ENCODE measurements around the gene NR2C2.

Gene NR2C2

DNA sequence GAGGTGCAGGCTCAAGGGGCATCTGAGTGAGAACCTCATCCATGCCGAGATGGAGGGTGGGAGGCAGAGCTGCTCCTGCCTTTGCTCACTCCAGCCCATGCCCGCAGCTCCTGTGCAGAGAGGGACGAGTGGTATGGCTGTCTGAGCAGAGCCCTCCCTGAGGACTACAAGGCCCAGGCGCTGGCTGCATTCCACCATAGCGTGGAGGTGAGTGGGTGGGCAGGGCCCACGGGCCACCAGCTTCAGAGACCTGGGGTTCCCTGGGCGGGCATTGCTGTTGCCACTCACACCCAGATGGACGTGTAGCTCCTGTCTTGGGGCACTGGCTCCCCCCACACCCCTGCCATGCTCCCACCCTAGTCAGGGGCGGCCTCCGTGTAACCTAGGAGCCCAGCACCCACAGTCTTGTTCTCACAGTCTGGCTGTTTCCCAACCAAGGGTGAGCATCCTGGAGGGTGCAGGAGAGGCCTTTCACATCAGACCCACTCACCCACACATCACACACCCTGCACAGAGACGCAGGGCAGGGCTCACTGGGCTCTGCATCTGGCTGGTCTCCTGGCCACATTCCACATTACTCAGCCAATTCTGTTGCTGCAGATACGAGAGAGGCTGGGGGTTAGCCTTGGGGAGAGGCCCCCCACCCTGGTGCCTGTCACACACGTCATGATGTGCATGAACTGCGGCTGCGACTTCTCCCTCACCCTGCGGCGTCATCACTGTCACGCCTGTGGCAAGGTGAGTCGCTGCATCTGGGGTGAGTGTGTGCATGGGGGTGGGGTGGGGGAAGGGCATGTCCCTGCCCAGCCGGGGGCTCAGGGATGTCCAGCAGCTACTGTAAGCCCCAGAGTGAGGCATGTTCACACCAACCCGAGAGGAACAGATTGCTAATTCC, 25.3 kb upstream of the NR2C2 start:
- no peak for FAIRE-seq

DNA sequence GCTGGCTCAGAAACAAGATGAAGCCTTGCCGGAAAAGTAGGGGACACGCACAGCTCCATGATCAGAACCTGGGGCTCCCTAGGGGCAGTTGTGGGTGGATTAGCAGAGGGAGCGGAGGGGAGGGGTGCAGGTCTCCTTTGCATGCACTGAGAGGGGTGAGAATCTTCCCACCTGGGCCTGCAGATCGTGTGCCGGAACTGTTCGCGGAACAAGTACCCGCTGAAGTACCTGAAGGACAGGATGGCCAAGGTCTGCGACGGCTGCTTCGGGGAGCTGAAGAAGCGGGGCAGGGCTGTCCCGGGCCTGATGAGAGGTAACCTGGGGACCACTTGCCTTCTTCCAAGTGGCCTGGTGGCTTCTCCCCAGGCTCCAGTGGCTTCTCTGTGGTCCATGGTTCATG, 24.5 kb upstream of the NR2C2 start:
- FAIRE-seq, result no peak

DNA sequence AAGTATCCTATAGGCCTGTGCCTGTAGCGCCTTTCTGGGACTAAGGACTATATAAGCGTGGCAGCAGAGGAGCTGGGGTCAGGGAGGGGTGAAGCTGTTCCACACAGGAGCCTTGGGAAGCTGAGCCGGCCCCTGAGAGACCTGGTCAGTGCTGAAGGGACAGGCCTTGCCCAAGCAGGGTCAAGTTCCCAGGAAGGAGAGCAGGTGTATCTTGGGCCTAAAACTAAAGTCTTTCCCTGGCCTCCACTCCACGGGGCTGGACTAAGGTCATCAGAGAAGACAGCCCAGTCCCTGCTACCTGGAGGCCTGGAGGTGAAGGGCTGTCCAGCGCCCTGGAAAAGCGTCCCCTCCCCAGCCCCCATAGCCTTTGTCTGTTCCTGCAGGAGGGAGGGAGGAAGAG, 23.9 kb upstream of the NR2C2 start:
- FAIRE-seq, result no peak

DNA sequence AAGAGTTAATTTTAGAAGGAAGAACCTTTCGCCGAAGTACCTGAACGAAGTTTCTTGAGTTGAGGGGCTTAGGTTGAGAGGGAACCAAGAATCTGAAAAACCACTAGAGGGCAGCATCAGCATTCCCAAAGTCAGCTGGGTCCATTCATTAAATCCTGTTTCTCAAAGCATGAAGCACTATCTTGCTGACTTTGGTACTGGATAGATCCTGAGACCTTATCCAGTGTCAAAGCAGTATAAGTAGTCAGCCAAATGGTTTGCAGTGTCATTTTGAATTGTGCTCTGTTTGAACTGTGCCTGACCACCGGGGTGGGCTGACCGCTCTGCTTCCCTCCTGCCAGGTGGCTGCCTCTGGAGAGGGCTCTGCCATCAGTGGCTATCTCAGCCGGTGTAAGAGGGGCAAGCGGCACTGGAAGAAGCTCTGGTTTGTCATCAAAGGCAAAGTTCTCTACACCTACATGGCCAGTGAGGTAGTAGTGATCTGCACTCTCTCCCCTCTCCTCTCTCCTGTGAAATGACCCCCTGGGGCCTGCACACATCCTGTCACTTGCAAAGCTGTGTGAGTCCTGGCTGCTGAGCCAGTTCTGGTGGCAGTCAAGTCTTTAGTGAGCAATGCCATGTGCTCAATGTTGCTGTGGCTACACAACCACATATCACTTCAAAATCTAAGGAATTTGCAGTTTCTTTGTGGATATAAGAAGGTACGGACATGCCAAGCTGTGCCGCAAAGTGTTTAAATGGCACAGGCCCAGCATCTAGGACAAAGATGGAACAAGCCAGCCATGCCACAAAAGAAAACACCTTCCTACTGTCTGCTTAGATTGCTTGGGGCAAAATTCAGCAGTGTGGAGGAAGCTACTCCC, 21.4 kb upstream of the NR2C2 start:
- FAIRE-seq, result peak; percentile 76

DNA sequence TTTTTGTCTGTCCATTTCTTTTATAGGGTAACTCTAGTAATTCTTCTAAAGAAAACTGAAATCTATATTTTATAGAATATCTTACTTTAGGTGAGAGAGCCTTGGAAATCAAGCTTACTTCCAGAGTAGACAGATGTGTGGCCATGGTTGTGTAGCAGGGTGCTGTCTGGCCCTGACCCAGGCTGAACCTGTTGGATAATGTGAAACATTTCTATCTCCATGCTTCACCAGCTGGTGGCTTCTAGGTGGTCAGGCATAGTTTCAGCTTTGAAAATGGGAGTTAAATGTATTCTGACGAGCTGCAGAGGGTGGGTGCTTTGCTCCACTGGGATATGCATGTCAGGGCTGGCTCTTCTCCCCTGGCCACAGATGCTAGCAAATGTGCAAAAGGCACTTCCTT, 20.8 kb upstream of the NR2C2 start:
- no peak for FAIRE-seq

DNA sequence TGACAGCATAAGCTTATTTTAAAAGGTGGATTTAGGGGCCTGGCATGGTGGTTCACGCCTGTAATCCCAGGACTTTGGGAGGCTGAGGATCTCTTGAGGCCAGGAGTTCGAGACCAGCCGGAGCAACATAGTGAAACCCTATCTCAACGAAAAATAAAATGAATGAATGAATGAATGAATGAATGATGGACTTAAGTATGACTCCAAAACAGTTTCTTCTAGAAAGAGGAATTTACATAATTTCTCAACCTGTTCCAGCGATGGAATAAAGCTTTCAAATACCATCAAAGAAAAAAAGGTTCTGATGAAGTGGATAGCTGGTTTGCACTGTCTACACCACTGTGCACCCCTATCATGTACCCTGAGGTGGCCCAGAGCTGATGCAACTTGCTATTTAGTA, 20.1 kb upstream of the NR2C2 start:
- no peak for FAIRE-seq

DNA sequence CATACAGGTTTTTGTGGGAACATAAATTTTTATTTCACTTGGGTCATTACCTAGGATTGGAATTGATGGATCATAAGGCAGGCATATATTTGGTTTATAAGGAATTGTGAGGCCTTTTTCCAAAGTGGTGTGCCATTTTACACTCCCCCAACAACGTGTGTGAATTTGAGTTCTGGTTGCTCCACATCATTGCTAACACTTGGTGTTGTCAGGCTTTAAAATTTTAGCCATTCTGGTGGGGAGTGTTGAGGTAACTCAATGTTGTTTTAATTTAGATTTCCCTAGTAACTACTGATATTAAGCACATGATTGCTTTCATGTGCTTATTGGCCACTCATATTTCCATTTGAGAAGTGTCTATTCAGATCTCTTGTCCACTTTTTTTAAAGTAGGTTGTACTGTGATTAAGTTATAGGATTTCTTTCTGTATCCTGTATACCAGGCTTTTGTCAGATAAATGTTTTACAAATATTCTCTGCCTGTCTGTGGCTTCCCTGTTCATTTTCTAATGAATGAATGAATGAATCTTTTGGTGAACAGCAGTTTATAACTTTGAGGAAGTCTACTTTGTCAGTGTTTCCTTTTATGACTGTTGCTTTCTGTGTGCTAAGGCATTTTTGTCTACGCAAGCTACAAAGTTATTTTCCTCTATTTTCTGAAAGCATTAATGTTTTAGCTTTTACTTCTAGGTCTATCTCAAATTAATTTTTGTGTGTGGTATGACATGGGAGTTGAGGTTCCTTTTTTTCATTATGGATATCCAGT, 17.9 kb upstream of the NR2C2 start:
- FAIRE-seq, result no peak

DNA sequence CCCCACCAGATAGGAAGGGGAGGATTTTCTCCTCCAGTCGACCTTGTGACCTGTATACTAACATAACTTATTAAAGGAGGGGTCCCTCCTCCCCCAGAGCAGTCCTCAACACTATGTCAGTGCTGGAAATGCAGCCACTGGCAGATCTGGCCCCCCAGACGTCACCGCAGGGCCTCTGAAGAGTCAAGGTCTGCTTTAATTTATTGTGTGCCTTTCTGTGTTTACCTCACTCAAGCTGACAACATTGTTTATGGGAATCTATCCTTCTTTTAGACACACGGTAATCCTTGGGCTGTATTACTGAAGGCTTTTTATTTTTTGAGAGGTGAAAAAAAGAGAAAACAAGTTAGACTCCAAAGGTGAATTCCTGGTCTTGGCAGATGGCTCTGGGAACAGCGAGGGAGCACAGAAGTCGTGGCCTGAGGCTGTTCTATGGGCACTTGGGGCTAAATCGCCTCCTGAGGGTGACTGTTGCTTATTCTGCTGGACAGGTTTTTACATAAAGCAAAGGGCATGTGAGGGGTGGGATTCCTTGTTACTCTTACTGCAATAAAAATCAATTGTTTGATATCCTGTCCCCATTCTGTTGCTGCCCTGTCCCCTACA, 13.5 kb upstream of the NR2C2 start:
- no peak for FAIRE-seq

DNA sequence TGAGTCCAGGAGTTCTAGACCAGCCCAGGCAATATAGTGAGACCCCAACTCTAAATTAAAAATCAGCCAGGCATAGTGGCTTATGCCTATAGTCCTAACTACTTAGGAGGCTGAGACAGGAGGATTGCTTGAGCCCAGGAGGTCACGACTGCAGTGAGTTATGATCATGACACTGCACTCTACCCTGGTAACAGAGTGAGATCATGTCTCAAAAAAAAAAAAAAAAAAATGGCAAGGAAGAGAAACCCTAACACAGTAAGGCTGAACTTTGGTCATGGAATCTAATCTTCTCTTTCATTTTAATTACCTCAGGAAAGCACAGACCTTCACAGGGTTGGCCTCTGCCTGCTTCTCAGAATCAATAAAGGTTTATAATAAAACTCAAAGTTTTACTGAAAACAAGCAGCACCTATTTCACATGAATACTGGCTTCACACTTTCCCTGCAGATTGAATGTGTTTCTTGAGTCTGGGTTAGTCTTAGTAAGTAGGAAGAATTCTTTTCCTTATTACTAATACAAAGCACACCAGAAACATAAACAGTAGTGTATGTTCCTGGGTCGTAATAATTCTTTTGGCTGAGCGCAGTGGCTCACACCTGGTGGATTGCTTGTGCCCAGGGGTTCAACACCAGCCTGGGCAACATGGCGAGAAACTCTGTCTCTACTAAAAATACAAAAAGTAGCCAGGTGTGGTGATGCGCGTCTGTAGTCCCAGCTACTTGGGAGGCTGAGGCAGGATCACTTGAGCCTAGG, 11.6 kb upstream of the NR2C2 start:
- no peak for FAIRE-seq

DNA sequence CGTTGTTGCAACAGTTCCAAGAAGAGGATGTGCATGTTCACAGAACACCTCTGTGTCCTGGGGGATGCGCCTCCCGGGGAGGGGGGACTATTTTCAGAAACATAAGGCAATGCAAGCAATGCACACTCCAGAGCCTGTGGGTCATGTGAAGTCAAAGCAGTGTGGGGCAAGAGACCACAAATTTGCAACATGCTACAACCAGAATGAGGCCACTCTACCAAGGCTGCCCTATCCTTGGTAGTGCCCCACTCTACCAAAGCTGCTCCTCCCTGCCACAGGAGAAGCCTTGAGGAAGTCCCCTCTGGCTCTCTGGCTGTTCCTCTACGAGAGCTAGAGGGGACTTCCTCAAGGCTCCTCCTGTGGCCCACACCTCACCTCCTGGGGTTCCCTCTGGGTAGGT, 8.4 kb upstream of the NR2C2 start:
- no peak for FAIRE-seq

DNA sequence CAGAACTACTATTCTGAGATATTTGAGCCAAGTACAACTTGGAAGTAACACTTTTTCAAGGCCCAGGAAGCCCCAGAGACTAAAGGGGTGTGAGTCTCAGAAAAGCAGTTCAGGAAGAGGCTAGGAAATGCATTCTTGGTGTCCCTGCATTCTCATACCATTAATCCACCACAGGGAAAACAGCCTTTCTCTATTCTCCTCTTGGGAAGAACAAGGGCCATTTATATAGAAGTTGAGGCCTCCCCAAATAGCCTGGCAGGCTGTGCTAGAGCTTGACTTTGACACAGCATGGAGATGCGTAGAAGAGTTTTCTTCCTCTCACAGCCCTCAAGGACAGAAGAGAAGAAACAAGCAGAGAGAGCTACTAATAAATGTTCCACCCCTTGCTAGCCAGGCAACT, 5.5 kb upstream of the NR2C2 start:
- no peak for FAIRE-seq

DNA sequence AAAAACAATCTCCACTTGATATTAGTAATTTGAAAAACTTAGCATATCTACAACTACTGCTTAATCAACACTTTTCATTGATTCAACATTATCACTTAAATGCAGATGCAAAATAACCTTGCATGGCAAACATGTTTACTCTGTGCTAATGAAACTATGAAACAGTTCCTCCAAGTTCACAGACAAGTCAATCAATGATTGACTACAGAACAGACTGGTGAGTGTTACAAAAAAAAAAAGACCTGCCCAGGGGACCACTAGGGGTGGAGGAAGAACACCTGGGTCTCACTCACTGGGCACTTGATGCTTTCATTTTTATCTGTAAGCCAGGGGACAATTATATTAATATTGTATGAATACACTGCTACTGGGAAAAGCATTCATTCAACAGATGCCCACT, 4.3 kb upstream of the NR2C2 start:
- FAIRE-seq, result no peak

DNA sequence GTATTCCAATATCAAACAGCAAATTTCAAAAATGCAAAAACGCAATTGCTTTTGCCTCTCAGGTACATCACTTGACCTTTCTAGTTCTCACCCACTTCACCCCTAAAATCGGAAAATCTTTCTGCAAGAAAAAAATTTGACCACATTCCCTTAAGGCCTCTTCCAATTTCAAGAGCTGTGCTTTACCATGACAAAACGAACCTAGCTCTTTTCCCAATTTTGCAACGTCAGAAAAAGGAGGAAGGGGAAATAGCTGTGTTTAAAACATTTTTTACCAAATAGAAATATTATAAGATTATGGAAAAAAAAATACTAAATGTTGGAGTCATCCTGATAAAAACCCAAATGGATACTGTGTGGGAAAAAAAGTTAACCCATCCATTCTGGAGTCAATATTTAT, 1.1 kb upstream of the NR2C2 start:
- FAIRE-seq, result no peak

DNA sequence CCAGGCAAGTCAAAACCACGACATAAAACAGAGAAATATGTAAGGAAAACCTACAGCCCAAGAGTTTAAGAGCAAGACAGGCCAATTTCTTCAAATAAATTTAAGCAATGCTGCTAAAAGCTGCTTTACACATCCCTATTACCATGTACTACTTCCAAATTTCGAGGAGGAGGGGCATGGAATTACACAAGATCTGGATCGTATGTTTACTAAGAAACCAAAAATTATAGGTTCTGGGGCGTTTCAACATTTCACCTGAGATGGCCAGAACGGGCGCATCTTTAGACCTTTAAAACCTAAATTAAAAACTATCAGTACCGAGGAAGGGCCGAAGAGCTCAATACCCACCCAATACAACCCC, 664 bp upstream of the NR2C2 start:
- no peak for FAIRE-seq

DNA sequence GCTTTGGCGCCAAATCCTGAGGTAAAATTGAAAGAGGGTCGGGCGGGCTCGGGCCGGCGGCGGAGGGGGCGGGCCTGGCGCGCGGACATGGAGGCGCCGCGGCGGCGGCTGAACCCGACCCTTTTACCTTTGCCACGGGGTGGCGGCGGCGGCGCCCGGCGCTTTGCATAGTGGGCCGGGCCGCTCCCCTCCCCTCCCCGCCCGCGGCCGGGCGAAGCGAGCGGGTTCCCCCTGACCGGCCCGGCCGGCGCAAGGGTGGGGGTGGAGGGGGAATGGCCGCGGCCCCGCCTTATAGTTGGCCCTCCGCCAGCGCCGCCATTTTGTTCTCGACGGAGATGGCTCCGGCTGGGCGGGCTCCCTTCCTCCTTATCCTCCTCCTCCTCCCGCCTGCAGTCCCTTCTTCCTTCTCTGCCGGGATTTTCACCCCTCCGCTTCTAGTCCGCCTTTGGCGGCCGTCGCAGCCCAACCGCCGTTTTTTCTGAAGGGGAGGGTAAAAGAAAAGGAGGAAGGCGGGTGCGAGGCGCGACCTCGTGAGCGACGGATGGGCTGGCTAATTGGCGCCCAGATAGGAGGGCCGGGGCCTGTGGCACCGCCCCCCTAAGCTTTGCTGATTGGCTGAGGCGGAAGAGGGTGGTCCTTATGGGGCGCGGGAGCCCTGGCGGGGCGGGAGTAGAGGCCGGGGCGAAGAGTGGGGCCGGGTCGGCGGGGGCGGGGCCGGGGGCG, 664 bp downstream of the NR2C2 start:
- FAIRE-seq, result peak; percentile 58

DNA sequence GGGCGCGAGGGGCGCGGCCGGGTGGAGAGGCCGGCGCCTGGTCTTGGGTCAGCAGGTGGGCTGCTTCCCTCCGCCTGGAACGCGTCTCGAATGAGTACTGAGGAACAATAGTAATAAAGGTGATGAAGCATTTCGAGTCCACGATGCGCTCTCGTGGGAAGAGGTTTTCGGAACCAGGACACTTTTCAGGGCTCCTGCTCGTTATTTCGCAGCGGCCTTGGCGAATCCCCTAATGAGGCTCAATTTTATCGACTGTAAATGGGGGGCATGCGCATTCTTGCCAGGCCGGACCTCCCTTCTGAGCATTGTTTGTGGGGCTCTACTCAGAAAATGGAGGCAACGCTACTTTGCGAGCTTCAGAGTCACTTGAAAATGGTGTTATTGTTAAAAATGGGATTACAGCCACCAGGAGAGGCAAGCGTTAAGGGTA, 1.2 kb downstream of the NR2C2 start:
- no peak for FAIRE-seq

DNA sequence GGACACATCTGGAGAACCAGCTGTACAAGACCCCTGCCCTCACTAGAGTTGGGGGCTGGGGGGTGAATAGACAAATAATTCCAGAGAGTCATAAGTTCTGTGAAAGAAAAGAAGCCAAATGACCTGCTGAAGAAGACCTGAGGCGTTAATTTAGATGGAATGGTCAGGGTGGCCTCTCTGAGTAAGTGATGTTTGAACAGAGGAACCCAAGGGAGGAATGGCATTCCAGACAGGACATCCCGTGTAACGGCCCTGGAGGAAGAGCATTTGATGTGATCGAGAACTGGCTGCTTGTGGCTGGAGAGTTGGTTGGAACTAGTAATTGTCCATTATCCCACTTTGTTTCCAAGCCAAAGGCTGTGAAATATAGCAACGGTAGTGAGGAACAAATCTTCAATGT, 1.7 kb downstream of the NR2C2 start:
- FAIRE-seq, result no peak

DNA sequence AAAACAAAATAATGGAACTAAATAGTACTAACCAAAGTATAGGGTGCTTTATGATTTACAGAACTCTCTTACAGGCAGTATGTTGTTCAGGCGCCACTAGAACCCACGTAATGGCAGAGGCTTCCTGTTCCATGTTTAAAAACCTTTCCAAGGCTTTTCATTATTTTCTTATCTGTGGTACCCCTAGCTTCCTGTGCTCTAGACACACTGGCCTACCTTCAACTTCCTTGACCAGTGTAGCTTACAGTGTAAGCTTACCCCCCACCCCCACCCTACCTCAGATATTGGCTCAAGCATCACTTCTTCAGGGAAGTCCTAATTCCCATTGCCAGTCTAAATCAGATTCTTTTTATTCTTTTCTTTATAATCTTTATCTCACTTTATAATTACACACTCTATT, 2.9 kb downstream of the NR2C2 start:
- no peak for FAIRE-seq

DNA sequence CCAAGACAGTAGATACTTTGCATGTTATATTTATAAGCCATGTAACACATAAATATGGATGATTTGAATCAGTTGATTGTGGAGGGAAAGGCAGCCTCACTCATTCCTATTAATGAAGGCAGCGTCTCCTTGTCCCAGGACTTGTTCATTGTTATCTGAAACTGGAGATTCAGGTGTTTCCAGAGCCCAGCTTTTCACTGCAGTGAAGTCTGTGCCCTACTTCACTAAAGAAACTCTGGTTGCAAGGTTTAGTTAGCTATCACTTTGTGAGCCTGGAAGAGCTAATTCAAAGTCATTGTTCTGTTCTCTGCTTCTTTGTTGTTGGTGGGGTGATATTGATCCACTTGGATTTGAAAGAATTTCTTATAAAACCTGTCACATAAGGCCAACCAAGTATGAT, 9.8 kb downstream of the NR2C2 start:
- FAIRE-seq, result no peak

DNA sequence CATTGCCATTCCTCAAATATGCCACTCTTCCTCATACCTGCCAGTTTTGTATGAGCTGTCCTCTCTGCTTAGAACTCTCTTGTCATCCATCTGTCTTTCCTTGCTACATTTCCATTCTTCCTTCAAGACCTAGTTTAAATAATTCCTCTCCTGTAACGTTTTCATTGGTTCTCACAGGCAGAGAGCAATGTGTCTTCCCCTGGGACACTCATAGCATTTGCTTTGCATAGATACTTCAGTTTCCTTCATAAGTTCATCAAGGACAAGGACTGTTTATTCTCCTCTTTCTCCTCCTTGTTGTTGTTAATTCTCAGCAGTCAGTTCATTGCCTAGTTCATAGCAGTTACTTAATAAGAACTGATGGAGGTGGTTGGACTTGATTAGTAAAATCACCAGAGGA, 10.5 kb downstream of the NR2C2 start:
- FAIRE-seq, result no peak

DNA sequence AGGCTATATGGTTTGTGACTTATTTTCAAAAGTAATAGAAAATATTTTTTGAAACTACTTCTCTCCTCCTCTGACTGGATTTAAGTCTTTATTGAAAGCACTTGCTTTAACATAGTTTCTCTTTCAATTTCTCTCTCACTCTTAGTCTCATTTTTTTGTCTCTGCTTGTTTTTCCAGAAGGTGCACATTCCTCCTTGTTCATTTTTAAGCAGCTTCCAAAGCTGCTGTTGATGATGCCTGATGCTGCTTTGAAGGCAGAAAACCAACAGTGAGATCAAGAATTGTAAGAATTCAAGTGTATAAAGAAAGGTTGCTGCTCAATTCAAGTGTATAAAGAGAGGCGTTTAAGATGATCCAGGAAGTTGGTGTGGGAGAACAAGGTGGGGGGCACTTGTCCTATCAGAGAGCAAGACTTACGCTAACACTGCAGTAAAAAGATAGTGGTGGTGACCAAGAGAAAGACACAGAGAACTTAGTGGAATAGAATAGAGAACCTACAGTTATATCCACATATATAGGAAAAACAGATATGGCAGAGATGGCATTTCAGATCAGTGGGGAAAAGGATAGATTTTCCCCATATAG, 12.1 kb downstream of the NR2C2 start:
- FAIRE-seq, result no peak

All from TTC549 (cell line).